HK-2 (cell line): ENCODE data around the gene MEF2A.

Experiments
- DNase-seq: peaks from one replicate; pipeline ENCODE4 v3.0.0-alpha.2; 2018; ENCODE audit not compliant: unreplicated experiment

Gene MEF2A

DNA sequence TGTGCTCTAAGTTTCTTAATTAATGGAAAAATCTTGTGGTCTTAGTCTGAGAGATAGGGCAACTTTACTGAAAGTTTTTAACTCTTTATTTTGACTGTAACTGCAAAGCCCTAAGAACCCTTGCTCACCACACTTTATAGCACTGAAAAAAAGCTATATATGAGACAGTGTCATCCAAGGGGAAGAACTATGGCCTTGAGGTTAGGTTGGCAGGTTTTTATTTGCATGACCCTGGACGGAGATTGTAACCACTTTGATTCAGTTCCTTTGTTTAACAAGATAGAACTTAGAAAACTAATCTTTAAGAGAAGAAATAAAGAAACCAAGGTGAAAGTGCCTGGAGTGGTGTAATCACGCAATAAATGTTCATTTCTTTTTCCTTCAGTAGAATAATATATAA lies 198.0 kb downstream of the MEF2A start:
- no peak for DNase-seq

DNA sequence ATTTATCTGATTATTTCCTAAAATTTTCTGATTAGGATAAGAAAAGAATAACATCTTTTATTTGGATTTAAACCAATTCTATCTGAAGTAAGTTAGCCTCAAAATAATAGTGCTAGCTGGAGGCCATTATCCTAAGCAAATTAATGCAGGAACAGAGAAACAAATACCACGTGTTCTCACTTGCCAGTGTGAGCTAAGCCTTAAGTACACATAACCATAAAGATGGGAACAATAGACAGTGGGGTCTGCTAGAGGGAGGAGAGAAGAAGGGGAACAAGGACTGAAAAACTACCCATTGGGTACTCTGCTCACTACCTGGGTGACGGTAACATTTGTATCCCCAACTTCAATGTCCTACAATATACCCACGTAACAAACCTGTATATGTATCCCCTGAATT lies 198.7 kb downstream of the MEF2A start:
- no peak for DNase-seq
